GM10266 (cell line): ENCODE measurements around the gene MIEF2.

Experiments
- DNase-seq: peaks from one replicate; pipeline ENCODE4 v3.0.0; 2012; ENCODE audit errors: extremely low spot score
- CTCF ChIP-seq: IDR thresholded peaks from 2 replicates; pipeline ENCODE4 v1.5.1; 2012; ENCODE audit warnings: mild to moderate bottlenecking, low read depth; ENCODE audit not compliant: control insufficient read depth, insufficient read depth; ENCODE audit errors: missing control alignments

Gene MIEF2

GRCh38 chr17:18262111-18262510 lies 1.6 kb downstream of the MIEF2 start:
- DNase-seq, result no peak
- TF ChIP-seq CTCF, result no peak

GRCh38 chr17:18262641-18263040 lies 2.2 kb downstream of the MIEF2 start:
- no peak for DNase-seq
- TF ChIP-seq CTCF, result no peak

- no peak for TF ChIP-seq CTCF
- no peak for DNase-seq
Observed at GRCh38 chr17:18263885-18264682, 3.6 kb downstream of the MIEF2 start.

GRCh38 chr17:18267366-18267765 lies 6.9 kb downstream of the MIEF2 start:
- TF ChIP-seq CTCF, result no peak
- DNase-seq, result no peak

- DNase-seq, result no peak
- TF ChIP-seq CTCF, result no peak
Observed at GRCh38 chr17:18267927-18268711, 7.7 kb downstream of the MIEF2 start.

GRCh38 chr17:18270046-18270931 lies 9.8 kb downstream of the MIEF2 start:
- TF ChIP-seq CTCF, result no peak
- DNase-seq, result no peak

- no peak for TF ChIP-seq CTCF
- no peak for DNase-seq
Observed at GRCh38 chr17:18277076-18277475, 16.6 kb downstream of the MIEF2 start.
